BJ (cell line): Measurements from ENCODE around the gene ESCO1. TPM values are rescaled to one million over a fixed set of nuclear protein-coding genes. Genes with fewer than 3 reads are reported as not detected.

Experiments used
- CTCF ChIA-PET: fragments of 350-600 bp; formaldehyde crosslinking; extraction: SDS; loops from one replicate; lab custom pipeline; 2021; ENCODE audit warnings: antibody characterized with exemption, inconsistent platforms; lab: Yijun Ruan, JAX
- POLR2A ChIA-PET: fragments of 300-600 bp; sonication (Branson Sonifier 250); formaldehyde crosslinking; extraction: SDS; loops from one replicate; lab custom pipeline; 2021; ENCODE audit warnings: antibody characterized with exemption; lab: Charles Lee
- DNase-seq: peaks from one replicate; pipeline ENCODE4 v3.0.0-alpha.2; 2011; ENCODE audit warnings: low read depth
- H3K27me3 ChIP-seq: 2 replicates; pipeline ENCODE4 v1.6.0; 2011; ENCODE audit warnings: low read length; ENCODE audit not compliant: control insufficient read depth, insufficient read depth
- H3K36me3 ChIP-seq: 2 replicates; pipeline ENCODE4 v1.5.1; 2011; ENCODE audit warnings: low read length; ENCODE audit not compliant: control insufficient read depth, insufficient read depth
- H3K4me3 ChIP-seq: 2 replicates; pipeline ENCODE4 v1.5.1; 2011; ENCODE audit warnings: low read depth, mild to moderate bottlenecking, control low read depth, low read length
- polyA plus RNA-seq: library from polyadenylated mRNA; depleted of rRNA; stranded (reverse); fragments of >200 nt; gene quantifications from 2 replicates; pipeline ENCODE4 v1.2.3, GENCODE V29; 2011
- TF ChIP-seq, protein P1 (sequence below): IDR thresholded peaks from 2 replicates; pipeline ENCODE4 v1.5.1; 2011; ENCODE audit warnings: low read depth, mild to moderate bottlenecking, control low read depth, inconsistent platforms, low read length, moderate library complexity; ENCODE audit not compliant: insufficient read depth

The ESCO1 gene
- polyA plus RNA-seq, 1 experiment = 2.0 TPM

DNA sequence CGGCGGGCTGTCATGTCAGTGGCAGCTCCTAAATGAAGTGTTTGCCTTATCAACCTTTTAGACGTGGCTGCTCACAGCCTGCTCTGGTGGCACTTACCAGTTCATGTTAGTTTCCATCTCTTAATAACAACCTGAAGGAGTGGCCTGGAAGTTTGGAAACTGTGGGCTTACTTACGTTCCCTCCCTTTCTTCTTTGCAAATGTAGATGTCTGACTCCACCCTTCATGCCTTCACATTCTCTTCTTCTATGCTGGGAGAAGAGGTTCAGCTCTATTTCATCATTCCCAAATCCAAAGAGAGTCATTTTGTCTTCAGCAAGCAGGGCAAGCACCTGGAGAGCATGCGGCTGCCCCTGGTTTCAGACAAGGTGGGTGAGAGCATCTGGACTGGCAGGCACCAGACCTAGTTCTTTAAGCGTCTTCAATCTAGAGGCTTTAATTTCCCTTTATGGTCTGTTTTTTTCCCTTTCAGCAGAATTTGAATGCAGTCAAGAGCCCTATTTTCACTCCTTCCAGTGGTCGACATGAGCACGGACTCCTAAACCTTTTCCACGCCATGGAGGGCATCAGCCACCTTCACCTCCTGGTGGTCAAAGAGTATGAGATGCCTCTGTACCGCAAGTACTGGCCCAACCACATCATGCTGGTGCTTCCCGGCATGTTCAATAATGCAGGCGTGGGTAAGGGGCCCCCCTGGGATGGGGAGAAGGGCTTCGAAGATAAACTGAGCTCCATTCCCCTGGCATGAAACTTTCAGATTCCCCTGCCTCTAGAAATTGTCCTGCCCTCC lies 92.4 kb downstream of the ESCO1 start:
- CTCF ChIA-PET = interaction anchor here (1.0 to 1.2 kb wide), 2 partner anchors 11 to 314 kb away, joined by 3 read pairs; no protein-coding TSS in a partner anchor
- no peak overlapping the region for H3K4me3 ChIP-seq
- no peaks in the 10 kb centered on the region for H3K27me3 ChIP-seq
- TF ChIP-seq, protein P1, sequence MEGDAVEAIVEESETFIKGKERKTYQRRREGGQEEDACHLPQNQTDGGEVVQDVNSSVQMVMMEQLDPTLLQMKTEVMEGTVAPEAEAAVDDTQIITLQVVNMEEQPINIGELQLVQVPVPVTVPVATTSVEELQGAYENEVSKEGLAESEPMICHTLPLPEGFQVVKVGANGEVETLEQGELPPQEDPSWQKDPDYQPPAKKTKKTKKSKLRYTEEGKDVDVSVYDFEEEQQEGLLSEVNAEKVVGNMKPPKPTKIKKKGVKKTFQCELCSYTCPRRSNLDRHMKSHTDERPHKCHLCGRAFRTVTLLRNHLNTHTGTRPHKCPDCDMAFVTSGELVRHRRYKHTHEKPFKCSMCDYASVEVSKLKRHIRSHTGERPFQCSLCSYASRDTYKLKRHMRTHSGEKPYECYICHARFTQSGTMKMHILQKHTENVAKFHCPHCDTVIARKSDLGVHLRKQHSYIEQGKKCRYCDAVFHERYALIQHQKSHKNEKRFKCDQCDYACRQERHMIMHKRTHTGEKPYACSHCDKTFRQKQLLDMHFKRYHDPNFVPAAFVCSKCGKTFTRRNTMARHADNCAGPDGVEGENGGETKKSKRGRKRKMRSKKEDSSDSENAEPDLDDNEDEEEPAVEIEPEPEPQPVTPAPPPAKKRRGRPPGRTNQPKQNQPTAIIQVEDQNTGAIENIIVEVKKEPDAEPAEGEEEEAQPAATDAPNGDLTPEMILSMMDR = no peak
- DNase-seq = no peak
- POLR2A ChIA-PET = no interaction called here
- no peaks in the 10 kb centered on the region; the same call in 1 of the 2 replicates for H3K36me3 ChIP-seq

GRCh38 chr18:21502661-21503060 lies 97.8 kb downstream of the ESCO1 start:
- ChIA-PET CTCF (interaction anchor here (0.6 to 3.2 kb wide), 6 partner anchors 11 to 307 kb away, joined by 3 to 17 read pairs (median 4); partner anchors contain the start of gene ESCO1), POLR2A (no interaction called here)
- no peak for DNase-seq
- TF ChIP-seq, protein P1 = no peak
- H3K4me3 ChIP-seq = no peak overlapping the region
- H3K27me3 ChIP-seq = no peaks in the 10 kb centered on the region
- no peaks in the 10 kb centered on the region; the same call in 1 of the 2 replicates for H3K36me3 ChIP-seq

DNA sequence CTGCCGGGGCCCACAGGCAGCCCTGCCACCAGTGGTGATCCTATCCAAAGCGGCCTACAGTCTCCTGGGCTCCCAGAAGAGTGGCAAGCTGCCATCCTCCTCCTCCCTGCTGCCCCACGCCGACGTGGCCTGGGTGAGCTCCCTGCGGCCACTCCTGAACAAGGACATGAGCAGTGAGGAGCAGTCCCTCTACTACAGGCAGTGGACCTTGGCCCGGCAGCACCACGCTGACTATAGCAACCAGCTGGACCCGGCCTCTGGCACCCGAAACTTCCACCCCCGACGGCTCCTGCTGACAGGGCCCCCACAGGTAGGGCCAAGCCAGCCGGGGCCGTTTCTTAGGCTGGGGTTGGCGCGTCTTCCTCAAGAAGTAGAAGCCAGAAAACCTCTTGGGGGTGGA lies 100.5 kb downstream of the ESCO1 start:
- no peak overlapping the region for H3K4me3 ChIP-seq
- DNase-seq = no peak
- TF ChIP-seq, protein P1 = no peak
- no peaks in the 10 kb centered on the region for H3K27me3 ChIP-seq
- CTCF ChIA-PET = interaction anchor here (4.6 kb wide), 1 partner anchor 12 kb away, joined by 26 read pairs; no protein-coding TSS in a partner anchor
- no peaks in the 10 kb centered on the region for H3K36me3 ChIP-seq
- POLR2A ChIA-PET = no interaction called here

DNA sequence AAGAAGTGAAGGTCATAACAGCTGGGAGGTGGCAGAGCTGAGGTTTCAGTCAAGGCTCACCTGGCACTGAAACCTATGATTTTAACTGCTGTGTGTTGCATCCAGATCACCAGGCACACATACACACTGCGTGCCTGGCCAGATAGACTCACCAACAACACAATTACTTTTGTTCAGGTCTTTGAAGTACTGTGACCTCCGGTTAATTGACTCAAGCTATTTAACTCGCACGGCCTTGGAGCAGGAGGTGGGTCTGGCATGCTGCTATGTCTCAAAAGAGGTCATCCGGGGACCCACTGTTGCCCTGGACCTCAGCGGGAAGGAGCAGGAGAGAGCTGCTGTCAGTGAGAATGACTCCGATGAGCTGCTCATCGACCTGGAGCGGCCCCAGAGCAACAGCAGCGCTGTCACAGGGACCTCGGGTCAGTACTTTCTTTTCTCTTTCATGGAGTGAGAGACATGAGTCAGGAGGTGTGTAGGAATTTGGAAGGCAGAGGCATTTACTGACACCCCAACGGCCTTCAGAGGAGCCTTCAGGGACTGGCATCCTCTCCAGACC lies 104.1 kb downstream of the ESCO1 start:
- TF ChIP-seq, protein P1 = no peak
- Histone ChIP-seq H3K27me3 (no peaks in the 10 kb centered on the region), H3K36me3 (no peaks in the 10 kb centered on the region), H3K4me3 (no peak overlapping the region)
- ChIA-PET POLR2A (no interaction called here), CTCF (interaction anchor here (0.9 to 4.6 kb wide), 3 partner anchors 8 to 104 kb away, joined by 3 to 26 read pairs (median 4); partner anchors contain the start of gene ESCO1)
- DNase-seq = no peak

DNA sequence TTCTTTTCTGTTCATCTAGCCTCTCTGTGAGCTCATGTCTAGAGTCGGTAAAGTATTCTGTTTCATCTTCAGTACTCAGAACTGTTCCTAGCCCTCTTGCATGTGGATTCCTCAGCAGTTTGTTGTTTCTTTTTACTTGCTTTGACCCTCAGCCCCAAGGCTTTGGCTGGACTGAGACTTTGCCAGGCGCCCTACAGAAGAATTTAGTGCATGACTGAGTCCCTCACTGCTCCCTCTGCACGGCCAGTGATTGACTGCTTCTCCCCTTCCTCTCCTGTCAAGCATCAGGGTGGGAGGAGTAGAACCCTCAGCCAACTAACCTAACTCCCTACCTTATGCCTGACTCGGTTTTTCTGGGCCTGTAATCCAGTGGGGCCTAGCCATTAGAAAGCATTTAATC lies 109.8 kb downstream of the ESCO1 start:
- Histone ChIP-seq H3K4me3 (no peak overlapping the region), H3K27me3 (no peaks in the 10 kb centered on the region), H3K36me3 (no peaks in the 10 kb centered on the region)
- ChIA-PET CTCF (interaction anchor here (3.4 to 4.4 kb wide), 2 partner anchors 110 to 466 kb away, joined by 14 to 19 read pairs; partner anchors contain the start of gene ESCO1), POLR2A (no interaction called here)
- DNase-seq = no peak
- TF ChIP-seq, protein P1 = no peak
